Measurements from ENCODE around the gene PHF19.
A peak's percentile ranks its signal among the peaks of the same experiment; 100 is the strongest.

The PHF19 gene

DNA sequence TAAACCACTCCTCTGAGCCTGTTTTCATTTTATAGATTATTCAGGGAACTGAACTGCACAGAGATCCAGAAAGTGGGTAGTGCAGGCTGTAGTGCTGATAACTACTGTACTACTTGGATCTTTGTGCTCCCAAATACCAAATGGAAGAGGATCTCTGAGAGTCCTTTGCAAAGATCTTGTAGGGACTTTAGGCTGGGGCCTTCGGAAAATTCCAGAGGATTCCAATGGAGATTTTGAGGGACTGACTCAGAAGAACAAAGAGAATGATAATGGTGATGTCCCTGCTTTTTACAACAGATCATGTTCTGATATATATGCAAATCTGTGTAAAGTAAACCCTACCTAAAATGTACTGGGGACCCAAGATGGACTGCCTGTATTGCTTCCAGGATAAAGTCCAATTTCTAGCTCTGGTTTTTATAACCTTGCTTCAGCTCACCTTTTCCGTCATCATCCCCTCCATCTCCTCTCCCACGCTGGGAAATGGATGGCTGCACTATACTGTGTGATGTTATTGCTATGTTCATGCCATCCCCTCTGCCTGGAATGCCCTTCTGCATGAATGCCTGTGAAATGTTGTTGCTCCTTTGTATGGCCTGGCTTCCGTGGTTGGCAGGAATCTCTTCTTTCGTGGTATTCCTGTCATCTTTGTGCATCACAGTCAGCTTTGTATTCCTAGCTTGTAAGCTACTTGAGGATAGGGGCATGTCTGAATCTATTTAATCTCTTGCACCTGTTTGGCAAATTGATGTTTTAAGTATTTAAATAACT lies 24.6 kb downstream of the PHF19 start:
- no peak for ATAC-seq

DNA sequence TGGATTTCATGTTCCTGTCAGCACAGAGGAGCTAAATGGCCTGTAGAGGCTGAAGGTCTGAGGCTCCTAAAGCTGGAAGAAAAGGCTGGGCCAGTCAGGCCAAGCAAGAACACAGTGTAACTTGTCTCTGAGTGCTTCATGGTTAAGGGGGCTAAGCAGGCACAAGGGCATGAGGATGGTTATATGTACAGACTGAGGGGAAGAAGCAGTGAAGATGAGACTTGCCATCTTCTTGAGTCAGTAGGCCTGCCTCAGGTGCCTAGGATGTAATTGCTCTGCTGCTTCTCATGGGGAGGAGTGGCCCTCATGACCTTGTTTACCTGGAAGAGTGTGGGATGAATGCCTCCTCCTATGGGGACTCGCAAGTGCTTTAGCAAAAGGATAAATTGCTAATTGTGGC lies 25.5 kb downstream of the PHF19 start:
- no peak for ATAC-seq

DNA sequence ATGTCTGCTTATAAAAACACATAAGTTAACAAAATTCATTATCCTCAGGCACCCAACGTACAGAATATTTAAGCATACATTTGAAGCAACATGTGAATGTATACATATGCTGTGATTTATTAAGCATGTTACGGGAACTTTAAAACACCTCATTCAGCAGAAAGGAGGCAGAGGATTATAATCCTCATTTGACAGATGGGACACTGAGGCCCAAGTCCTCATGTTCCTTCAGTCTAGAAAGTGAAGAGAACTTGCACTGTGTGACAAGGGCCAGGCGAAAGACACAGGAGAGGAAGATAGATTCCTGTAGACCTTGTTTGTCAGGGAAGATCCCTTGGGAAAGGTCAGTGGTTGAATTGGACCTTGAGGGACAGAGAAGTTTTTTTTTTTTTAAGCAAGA lies 26.7 kb downstream of the PHF19 start:
- ATAC-seq, result no peak

DNA sequence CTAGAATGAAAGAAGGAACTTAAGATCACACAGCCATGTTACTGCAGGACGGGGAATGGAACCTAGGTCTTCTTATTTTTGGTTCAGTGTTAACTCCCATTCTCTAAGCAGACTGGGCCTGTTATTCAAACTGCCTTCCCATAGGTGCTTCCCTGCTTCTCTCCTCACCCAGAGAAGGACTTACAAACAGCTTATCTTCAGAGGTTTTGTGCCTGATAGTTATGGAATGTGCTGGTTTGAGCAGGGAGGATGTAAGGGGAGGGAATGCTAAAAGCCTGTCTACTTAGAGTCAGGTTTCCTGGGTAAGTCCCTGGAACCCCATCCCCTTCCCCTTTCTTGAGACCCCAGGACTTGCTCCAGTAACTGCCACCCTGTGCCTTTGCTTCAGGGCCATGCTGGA lies 30.1 kb downstream of the PHF19 start:
- ATAC-seq, result no peak

DNA sequence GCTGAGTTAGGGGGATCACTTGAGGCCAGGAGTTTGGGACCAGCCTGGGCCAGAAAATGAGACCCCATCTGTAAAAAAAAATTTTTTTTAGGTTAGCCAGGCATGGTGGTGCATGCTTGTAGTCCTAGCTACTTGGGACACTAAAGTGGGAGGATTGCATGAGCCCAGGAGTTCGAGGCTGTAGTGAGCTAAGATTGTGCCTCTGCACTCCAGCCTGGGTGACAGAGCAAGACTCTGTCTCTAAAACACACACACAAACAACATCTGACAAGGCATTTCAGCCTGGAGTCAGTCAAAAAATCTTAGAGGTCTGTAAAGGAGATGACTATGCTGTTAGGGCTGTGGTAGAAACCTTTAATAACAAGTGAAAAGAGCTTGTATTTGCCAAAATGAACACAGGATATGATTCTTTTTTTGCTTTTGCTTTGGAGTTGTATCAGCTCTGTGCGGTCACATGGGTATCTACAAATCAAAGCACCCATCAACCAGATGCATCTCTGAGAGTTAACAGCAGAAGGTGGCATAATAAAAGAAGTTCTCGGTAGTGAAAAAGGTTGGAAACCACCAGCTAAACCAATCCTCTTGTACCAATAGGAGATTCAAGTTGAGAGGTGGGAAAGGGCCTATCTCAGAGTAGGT lies 30.6 kb downstream of the PHF19 start:
- ATAC-seq, result peak; percentile 55 to 63

DNA sequence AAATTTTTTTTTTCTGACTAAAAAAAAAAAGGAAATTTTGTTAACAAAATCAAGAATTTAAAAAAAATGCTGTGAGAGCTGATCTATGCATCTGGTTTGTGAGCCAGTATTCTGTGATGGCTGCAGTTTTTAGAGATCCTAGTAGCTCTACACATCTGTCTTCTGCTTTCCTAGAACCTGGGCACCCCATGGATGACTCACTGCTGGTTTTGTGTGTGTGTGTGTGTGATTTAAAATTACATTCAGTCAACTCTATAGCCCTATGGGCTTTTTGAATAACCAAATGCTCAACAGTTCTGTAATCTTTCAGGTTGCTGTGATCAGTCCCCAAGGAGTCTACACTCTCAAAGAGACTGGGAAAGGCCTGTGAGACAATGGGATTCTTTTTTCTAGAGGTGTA lies 31.7 kb downstream of the PHF19 start:
- ATAC-seq, result peak; percentile 15 to 39

DNA sequence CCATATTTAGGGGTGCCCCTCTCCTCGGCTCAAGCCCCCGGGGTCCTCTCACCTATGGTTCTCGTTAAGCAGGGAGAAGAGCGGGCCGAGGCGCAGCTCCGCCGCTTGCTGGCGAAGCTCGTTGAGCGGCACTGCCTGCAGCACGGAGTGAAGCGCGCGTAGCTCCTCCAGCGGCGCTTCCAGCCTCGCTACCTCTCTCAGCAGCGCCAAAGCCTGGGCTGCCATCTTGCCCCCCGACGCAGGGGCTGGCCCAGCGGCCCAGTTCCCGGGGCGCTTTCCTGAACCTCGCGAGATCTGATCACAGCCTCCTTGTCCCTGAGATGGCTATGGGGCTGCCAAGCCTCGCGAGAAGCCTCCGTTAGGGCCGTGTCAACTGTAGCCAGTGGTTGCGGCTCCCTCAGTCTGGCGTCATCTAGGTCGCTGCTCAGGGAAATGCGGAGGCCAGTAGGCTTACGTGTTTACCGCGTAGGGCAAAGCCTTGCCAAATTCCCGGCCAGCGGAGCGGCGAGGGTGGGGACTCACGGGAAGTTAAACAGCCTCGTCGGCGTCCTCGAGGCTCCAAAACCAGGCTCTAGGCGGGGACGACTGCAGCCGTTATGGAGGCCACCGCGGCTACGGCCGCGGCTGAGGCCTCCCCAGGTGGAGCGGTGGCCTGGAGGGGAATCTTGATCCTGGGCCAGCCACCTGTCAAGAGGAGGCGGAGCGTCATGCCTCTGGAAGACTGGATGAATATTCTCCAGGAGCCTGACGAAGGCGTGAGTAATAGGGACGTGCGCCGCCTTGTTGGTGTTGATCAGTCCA lies 34.1 kb downstream of the PHF19 start, which contains the start of gene PSMD5:
PSMD5 (minus strand) TSS at position 238 of the 801 bp plus-strand sequence; CDS start at position 225, 13 bp downstream.
- ATAC-seq, result peak; percentile 80 to 89

DNA sequence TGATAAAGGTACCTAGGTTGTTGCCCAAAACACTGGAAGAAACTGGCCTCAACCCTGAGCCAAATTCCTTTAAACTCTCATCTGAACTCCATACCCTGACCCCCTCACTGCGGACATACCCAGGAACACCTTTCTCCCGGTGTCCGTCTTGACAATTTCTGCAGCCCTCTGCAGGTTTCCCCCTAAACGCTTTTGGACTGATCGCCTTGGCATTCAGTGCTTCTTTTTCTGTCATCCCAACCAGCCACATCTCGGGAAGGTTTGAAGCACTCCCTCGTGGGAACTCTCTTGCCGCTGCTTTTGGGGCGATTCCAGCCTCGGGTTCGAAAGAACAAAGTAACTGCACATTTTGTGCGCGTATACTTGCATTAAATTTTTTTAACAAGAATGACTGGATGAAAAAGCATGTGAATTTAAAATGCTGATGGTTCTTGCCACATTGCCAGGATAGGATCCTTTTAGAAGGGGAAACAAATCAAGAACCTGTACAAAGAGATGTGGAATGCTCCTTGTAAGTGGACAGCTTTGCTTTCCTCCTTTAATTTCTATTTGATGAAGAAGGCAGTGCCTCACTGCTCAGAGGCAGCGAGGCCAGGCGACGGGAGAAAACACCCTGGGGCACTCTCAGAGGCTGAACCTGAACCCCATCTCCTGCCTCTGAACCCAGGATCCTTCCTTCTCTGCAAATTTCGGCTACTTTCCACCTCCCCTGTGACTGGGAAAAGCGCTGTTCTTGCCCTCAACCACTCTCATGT lies 34.9 kb downstream of the PHF19 start:
- no peak for ATAC-seq

DNA sequence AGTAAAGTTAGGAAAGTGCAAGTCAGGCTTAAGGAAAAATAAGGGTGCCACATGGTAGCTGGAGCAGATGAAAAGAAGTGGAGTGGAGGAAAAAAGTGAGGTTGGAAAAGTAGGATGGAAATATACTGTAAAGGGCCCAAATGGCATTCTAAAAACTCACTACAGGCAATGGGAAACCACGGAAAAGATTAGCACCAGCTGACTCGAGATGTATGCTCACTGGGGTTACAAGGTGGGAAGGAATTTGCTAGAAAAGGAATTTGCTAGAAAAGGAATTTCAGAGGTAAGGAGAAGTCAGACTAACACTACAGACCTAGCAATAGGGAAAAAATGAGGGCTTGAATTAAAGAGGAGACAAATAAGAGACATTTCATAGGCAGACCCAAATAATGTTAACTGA lies 37.8 kb downstream of the PHF19 start:
- no peak for ATAC-seq

DNA sequence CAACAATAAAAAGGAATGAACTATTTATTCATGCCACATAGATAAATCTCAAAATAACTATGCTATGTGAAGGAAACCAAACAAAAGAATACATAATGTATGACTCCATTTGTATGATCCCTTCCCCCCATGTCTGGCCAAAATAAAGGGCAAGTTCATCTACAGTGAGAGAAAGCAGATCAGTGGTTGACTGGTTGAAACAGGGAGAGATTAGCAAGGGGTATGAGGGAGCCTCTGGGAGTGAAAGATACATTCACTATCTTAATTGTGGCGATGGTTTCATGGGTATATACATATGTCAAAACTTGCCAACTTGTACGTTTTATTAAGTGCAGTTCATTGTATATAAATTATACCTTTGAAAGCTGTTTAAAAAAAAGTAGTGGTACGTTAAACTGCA lies 39.1 kb downstream of the PHF19 start:
- no peak for ATAC-seq

DNA sequence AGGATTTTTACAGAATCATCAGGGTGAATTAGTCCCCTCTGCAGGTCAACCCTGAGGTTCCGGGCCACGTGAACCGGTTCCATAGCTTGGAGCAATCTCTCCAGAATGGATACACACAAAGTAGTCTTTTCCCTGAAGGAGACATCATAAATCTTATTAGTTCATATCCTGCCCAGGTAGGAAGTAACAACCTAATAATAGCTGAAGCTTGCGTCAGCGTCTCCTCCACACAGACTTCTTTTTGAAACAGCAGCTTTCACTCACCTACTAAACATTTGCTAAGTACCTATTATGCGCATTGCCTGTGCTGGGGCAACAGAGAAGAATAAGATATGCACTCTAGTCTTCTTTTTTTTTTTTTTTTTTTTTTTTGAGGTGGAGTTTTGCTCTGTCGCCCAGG lies 43.7 kb downstream of the PHF19 start:
- no peak for ATAC-seq

DNA sequence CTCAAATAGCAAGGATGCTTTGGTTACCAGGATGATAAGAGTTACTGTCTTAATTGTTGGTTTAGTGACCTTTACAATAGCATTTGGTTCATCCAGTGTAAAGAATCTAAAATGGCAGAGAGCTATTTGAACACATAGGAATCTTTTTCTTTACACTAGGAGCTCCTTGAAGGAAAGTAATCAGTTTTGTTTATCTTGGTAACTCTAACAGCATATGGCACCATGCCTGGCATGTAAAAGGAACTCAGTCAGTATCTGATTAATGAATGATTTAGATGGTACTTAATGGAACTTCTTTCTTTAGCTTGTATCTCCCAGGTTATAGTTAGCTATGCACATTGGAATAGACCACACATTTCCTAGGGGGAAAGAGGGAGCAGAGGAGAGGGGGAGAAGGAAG lies 44.2 kb downstream of the PHF19 start:
- ATAC-seq, result no peak

DNA sequence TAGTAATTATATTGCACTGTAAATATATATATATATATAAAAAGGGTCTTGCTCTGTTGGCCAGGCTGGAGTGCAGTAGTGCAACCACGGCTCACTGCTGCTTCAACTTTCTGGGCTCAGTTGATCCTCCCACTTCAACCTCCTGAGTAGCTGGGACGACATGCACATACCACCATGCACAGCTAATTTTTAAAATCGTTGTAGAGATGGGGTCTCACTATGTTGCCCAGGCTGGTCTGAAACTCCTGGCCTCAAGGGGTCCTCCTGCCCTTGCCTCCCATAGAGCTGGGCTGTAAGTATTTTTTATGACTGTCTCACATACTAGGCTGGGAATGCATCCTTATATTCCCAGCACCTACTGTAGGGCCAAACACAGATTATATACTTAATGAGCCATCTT lies 46.1 kb downstream of the PHF19 start:
- no peak for ATAC-seq

DNA sequence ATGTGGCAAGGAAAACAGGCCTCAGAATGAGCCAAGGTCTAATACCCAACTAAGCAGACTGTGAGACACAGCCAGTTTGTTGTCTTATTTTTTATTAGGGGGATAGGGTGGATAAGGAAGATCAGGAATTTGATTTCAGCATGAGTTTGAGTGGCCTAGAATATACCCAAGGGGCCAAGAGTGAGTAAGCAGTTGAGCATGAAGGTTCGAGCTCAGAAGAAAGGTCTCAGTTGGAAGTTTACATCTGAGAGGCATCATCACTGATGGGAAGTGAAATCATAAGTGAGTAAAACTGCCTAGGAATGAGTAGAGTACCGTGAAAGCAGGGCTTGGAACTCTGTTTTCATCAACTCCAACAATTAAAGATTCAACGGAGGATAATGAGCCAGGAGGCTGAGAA lies 46.8 kb downstream of the PHF19 start:
- ATAC-seq, result no peak

DNA sequence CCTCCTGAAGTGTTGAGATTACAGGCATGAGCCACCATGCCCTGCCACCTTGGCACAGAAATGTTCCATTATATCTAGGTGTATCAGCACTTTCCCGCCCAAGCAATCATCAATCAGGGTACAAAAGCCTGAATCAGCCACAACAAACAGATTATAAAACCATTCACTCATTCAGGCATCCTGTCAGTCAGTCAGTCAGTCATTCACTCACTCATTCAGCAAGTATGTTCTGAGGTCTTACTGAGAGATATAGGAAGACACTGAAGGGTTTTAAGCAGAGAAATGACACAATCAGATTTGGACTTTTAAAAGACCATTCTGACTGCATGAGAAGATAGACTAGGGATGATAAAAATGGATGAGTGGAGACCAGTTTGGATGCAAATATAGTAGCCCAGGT lies 47.3 kb downstream of the PHF19 start:
- ATAC-seq, result no peak

DNA sequence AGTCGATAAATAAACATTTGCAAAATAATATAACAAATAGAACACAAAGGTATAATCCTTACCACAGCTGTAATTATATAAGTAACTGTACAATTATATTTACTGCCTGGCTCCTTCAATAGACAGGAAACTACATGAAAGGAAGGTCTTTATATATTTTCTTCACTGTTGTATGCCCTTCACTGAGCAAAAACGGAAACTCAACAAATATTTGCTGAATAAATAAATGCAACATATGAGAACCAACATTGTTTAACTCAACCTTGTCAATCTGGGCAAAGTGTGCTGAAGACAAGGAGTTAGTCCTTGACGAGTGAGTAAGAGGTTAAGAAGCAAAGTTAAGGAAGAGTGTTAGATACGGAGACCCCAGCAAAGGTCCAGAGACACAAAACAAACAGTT lies 56.9 kb downstream of the PHF19 start:
- no peak for ATAC-seq

DNA sequence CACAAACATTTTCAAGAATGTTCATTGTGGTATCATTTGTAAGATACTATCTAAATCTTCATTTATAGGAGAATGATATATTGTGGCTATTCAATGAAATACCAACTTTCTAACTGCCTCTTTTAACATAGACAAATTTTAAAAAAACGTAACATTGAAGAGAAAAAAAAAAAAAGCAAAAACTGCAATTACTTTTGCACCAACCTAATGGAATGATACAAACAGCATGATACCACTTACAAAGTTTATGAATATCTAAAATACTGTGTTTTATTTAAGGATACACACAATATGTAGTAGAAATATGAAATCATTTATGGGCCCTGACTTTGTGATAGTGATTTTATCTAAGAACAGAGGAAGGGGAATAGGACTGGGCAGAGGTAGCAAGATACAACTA lies 58.4 kb downstream of the PHF19 start:
- no peak for ATAC-seq

DNA sequence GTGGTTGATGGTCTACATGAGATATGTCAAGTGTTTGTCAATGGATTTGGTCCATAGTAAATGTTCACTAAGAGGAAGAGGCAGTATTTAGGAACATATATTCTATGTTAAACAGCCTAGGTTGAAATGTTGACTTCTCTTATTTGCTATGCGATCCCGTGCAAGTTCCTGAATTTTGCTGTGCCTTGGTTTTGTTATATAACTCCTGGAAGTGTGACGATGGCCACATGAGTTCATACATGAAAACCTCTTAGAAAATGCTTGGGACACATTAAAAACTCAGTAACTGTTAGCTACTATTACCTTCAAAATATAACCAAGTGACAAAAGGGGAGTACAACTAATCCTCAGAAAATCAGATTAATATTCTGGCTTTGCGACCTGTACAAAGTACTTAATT lies 61.9 kb downstream of the PHF19 start:
- no peak for ATAC-seq

DNA sequence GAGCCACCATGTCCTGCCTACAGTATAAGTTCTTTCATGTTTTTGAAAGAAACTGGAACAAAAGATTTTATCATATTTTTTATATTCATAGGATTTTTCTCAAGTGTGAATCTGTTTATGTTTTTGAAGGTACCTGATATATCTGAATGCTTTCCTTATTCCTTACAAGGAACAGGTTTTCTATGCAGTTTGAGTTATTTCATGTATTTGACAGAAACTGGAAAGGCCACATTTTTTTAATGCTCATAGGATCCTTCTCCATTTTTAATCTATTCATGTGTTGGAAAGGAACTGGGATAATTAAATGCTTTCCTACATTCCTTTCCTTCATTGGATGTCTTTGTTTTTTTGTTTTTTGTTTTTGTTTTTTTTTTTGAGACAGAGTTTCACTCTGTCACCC lies 68.1 kb downstream of the PHF19 start:
- ATAC-seq, result no peak

DNA sequence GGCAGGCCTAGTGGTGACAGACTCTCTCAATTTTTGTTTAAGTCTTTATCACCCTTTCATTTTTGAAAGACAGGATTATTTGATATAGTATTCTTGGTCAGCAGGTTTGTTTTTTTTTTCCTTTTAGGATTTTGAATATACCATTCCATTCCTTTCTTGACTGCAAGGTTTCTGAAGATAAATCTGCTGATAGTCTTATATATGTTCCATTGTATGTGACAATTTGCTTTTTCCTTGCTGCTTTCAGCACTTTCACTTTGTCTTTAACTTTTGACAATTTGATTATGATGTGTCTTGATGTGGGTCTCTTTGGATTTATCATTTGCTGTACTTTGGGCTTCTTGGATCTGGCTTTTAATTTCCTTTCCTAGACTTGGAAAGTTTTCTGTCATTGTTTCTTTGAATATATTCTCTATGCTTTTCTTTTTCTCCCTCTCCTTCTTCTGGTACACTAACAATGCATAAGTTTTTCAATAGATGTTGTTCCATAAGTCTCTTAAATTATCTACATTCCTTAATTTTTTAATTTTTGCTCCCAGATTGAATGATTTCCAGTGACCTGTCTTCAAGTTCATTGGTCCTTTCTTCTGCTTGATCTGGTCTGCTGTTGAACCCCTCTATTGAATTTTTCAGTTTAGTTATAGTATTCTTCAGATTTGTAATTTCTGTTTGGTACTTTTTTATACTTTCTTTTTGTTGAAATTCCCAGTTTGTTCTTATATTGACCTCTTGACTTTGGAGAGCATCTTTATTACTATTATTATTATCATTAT lies 69.2 kb downstream of the PHF19 start:
- ATAC-seq, result no peak

Measured in activated CD4-positive, CD25-positive, alpha-beta regulatory T cell treated with anti-CD3 and anti-CD28 coated beads, Interleukin-2, amount 50 U/mL, for 24 hours (primary cell).